GM12873 (cell line): ENCODE measurements around the gene NTSR2.

Experiments
- CTCF ChIP-seq: IDR thresholded peaks from 2 replicates; pipeline ENCODE4 v1.5.1; 2012; ENCODE audit warnings: low read depth, mild to moderate bottlenecking, moderate library complexity, low read length, control low read depth; ENCODE audit not compliant: insufficient read depth; ENCODE audit errors: missing control alignments

NTSR2 gene

GRCh38 chr2:11630855-11631254 lies 39.1 kb downstream of the NTSR2 start:
- TF ChIP-seq CTCF = no peak

- TF ChIP-seq CTCF = no peak
Measured at GRCh38 chr2:11629851-11630250, 40.1 kb downstream of the NTSR2 start.

GRCh38 chr2:11629215-11629614 lies 40.8 kb downstream of the NTSR2 start:
- TF ChIP-seq CTCF = no peak

- TF ChIP-seq CTCF = no peak
Measured at GRCh38 chr2:11628675-11629074, 41.3 kb downstream of the NTSR2 start.

GRCh38 chr2:11625671-11626070 lies 44.3 kb downstream of the NTSR2 start:
- TF ChIP-seq CTCF = no peak

GRCh38 chr2:11624893-11625292 lies 45.1 kb downstream of the NTSR2 start:
- no peak for TF ChIP-seq CTCF

GRCh38 chr2:11622611-11623010 lies 47.4 kb downstream of the NTSR2 start:
- no peak for TF ChIP-seq CTCF
